Measurements from ENCODE around the gene ENDOD1.

ENDOD1 gene

GRCh38 chr11:95115597-95115996, 26.0 kb downstream of the ENDOD1 start:
- Histone ChIP-seq H3K14ac (ENCODE audit: low read length) (no peak overlapping the region), H3K27me3 (ENCODE audit: insufficient read depth, low read length) (no peaks in the 10 kb centered on the region), H3K4me2 (ENCODE audit: low read length) (no peak overlapping the region), H3K9me3 (ENCODE audit: insufficient read depth, low read depth, low read length) (no peaks in the 10 kb centered on the region), H3K4me1 (ENCODE audit: control insufficient read depth in 1 of 2, insufficient read depth in 2 of 2, low read length in 2 of 2) (peaks cover 0 to 6% of the 10 kb centered on the region in 2 experiments), H3K9ac (ENCODE audit: low read length) (no peak overlapping the region), H3K27ac (ENCODE audit: low read depth, low read length) (no peak overlapping the region), H2BK5ac (ENCODE audit: low read depth, low read length, poor library complexity) (no peak overlapping the region), H2AFZ (ENCODE audit: insufficient read depth, low read length, poor library complexity) (no peak overlapping the region), H3K36me3 (ENCODE audit: control insufficient read depth in 1 of 2, insufficient read depth in 2 of 2, low read length in 2 of 2) (no peaks in the 10 kb centered on the region), H3K4ac (ENCODE audit: low read depth, low read length) (no peak overlapping the region), H3K79me1 (ENCODE audit: low read length) (no peaks in the 10 kb centered on the region), H4K91ac (ENCODE audit: low read depth, low read length) (no peak overlapping the region), H4K12ac (ENCODE audit: low read depth, low read length) (no peak overlapping the region), H3K79me2 (ENCODE audit: control insufficient read depth, insufficient read depth, low read length, poor library complexity) (peaks cover 2% of the 10 kb centered on the region), H3K4me3 (ENCODE audit: low read depth, low read length) (no peak overlapping the region), H2BK120ac (ENCODE audit: insufficient read depth, low read length, poor library complexity) (no peak overlapping the region), H4K8ac (ENCODE audit: low read depth, low read length) (no peak overlapping the region), H2BK12ac (ENCODE audit: low read length) (no peak overlapping the region), H3K18ac (ENCODE audit: low read length) (no peak overlapping the region), H3K23ac (ENCODE audit: low read length) (no peak overlapping the region), H2AK5ac (ENCODE audit: low read length) (no peak overlapping the region)
- no peak for DNase-seq
- WGBS (ENCODE audit: extremely low coverage, insufficient coverage, insufficient read length) = no CpG with 5 or more reads among the region's 1 CpG

GRCh38 chr11:95119361-95120060, 29.9 kb downstream of the ENDOD1 start:
- Histone ChIP-seq H4K12ac (ENCODE audit: low read depth, low read length) (no peak overlapping the region), H3K9me3 (ENCODE audit: insufficient read depth, low read depth, low read length) (no peaks in the 10 kb centered on the region), H3K4me2 (ENCODE audit: low read length) (no peak overlapping the region), H3K27me3 (ENCODE audit: insufficient read depth, low read length) (no peaks in the 10 kb centered on the region), H3K79me1 (ENCODE audit: low read length) (no peaks in the 10 kb centered on the region), H2BK120ac (ENCODE audit: insufficient read depth, low read length, poor library complexity) (no peak overlapping the region), H3K14ac (ENCODE audit: low read length) (no peak overlapping the region), H4K91ac (ENCODE audit: low read depth, low read length) (no peak overlapping the region), H3K4me1 (ENCODE audit: control insufficient read depth in 1 of 2, insufficient read depth in 2 of 2, low read length in 2 of 2) (no peaks in the 10 kb centered on the region), H3K4me3 (ENCODE audit: low read depth, low read length) (no peak overlapping the region), H3K36me3 (ENCODE audit: control insufficient read depth in 1 of 2, insufficient read depth in 2 of 2, low read length in 2 of 2) (no peaks in the 10 kb centered on the region), H4K8ac (ENCODE audit: low read depth, low read length) (no peak overlapping the region), H3K9ac (ENCODE audit: low read length) (no peak overlapping the region), H3K18ac (ENCODE audit: low read length) (no peak overlapping the region), H2BK12ac (ENCODE audit: low read length) (no peak overlapping the region), H2AFZ (ENCODE audit: insufficient read depth, low read length, poor library complexity) (no peak overlapping the region), H3K4ac (ENCODE audit: low read depth, low read length) (no peak overlapping the region), H2AK5ac (ENCODE audit: low read length) (no peak overlapping the region), H3K79me2 (ENCODE audit: control insufficient read depth, insufficient read depth, low read length, poor library complexity) (peaks cover 2% of the 10 kb centered on the region), H3K27ac (ENCODE audit: low read depth, low read length) (no peak overlapping the region), H3K23ac (ENCODE audit: low read length) (no peak overlapping the region), H2BK5ac (ENCODE audit: low read depth, low read length, poor library complexity) (no peak overlapping the region)
- DNase-seq = no peak
- WGBS (ENCODE audit: extremely low coverage, insufficient coverage, insufficient read length) = no CpG with 5 or more reads among the region's 2 CpGs

- Histone ChIP-seq H2BK12ac (ENCODE audit: low read length) (no peak overlapping the region), H3K23ac (ENCODE audit: low read length) (no peak overlapping the region), H3K79me2 (ENCODE audit: control insufficient read depth, insufficient read depth, low read length, poor library complexity) (peaks cover 2% of the 10 kb centered on the region), H3K4ac (ENCODE audit: low read depth, low read length) (no peak overlapping the region), H3K4me1 (ENCODE audit: control insufficient read depth in 1 of 2, insufficient read depth in 2 of 2, low read length in 2 of 2) (no peaks in the 10 kb centered on the region), H3K4me2 (ENCODE audit: low read length) (no peak overlapping the region), H3K27ac (ENCODE audit: low read depth, low read length) (no peak overlapping the region), H3K9ac (ENCODE audit: low read length) (no peak overlapping the region), H3K36me3 (ENCODE audit: control insufficient read depth in 1 of 2, insufficient read depth in 2 of 2, low read length in 2 of 2) (no peaks in the 10 kb centered on the region), H4K91ac (ENCODE audit: low read depth, low read length) (no peak overlapping the region), H2AK5ac (ENCODE audit: low read length) (no peak overlapping the region), H3K79me1 (ENCODE audit: low read length) (no peaks in the 10 kb centered on the region), H3K18ac (ENCODE audit: low read length) (no peak overlapping the region), H3K9me3 (ENCODE audit: insufficient read depth, low read depth, low read length) (no peaks in the 10 kb centered on the region), H2BK120ac (ENCODE audit: insufficient read depth, low read length, poor library complexity) (no peak overlapping the region), H3K4me3 (ENCODE audit: low read depth, low read length) (no peak overlapping the region), H3K14ac (ENCODE audit: low read length) (no peak overlapping the region), H2AFZ (ENCODE audit: insufficient read depth, low read length, poor library complexity) (no peak overlapping the region), H3K27me3 (ENCODE audit: insufficient read depth, low read length) (no peaks in the 10 kb centered on the region), H2BK5ac (ENCODE audit: low read depth, low read length, poor library complexity) (no peak overlapping the region), H4K12ac (ENCODE audit: low read depth, low read length) (no peak overlapping the region), H4K8ac (ENCODE audit: low read depth, low read length) (no peak overlapping the region)
- DNase-seq = no peak
- WGBS (ENCODE audit: extremely low coverage, insufficient coverage, insufficient read length) = no CpG with 5 or more reads among the region's 1 CpG
Observed at GRCh38 chr11:95121698-95122097, 32.1 kb downstream of the ENDOD1 start.

GRCh38 chr11:95123556-95123955, 33.9 kb downstream of the ENDOD1 start:
- no peaks in the 10 kb centered on the region for H3K4me1 ChIP-seq (ENCODE audit: control insufficient read depth in 1 of 2, insufficient read depth in 2 of 2, low read length in 2 of 2)

More at GRCh38 chr11:95123556-95123955, 33.9 kb downstream of the ENDOD1 start:
- Histone ChIP-seq H3K4ac (ENCODE audit: low read depth, low read length) (no peak overlapping the region), H3K9ac (ENCODE audit: low read length) (no peak overlapping the region), H2BK5ac (ENCODE audit: low read depth, low read length, poor library complexity) (no peak overlapping the region), H3K79me1 (ENCODE audit: low read length) (no peaks in the 10 kb centered on the region), H3K9me3 (ENCODE audit: insufficient read depth, low read depth, low read length) (no peaks in the 10 kb centered on the region), H2BK12ac (ENCODE audit: low read length) (no peak overlapping the region), H3K4me3 (ENCODE audit: low read depth, low read length) (no peak overlapping the region), H4K8ac (ENCODE audit: low read depth, low read length) (no peak overlapping the region), H2AK5ac (ENCODE audit: low read length) (no peak overlapping the region), H3K27me3 (ENCODE audit: insufficient read depth, low read length) (no peaks in the 10 kb centered on the region), H2AFZ (ENCODE audit: insufficient read depth, low read length, poor library complexity) (no peak overlapping the region), H2BK120ac (ENCODE audit: insufficient read depth, low read length, poor library complexity) (no peak overlapping the region), H3K18ac (ENCODE audit: low read length) (no peak overlapping the region), H4K91ac (ENCODE audit: low read depth, low read length) (no peak overlapping the region), H3K4me2 (ENCODE audit: low read length) (no peak overlapping the region), H3K14ac (ENCODE audit: low read length) (no peak overlapping the region), H4K12ac (ENCODE audit: low read depth, low read length) (no peak overlapping the region), H3K27ac (ENCODE audit: low read depth, low read length) (no peak overlapping the region), H3K23ac (ENCODE audit: low read length) (no peak overlapping the region), H3K36me3 (ENCODE audit: control insufficient read depth in 1 of 2, insufficient read depth in 2 of 2, low read length in 2 of 2) (peaks cover 0 to 5% of the 10 kb centered on the region in 2 experiments), H3K79me2 (ENCODE audit: control insufficient read depth, insufficient read depth, low read length, poor library complexity) (peaks cover 2% of the 10 kb centered on the region)
- no CpG with 5 or more reads among the region's 3 CpGs for WGBS (ENCODE audit: extremely low coverage, insufficient coverage, insufficient read length)
- no peak for DNase-seq

Measured in trophoblast cell (in vitro differentiated cells and primary cell).